Posterior vena cava (tissue), 2 donors: ENCODE measurements around the gene CMTM4. TPM values are rescaled to one million over a fixed set of nuclear protein-coding genes. Genes with fewer than 3 reads are reported as not detected.
"Not testable (repeated sequence)": the region's sequence is repeated elsewhere in the genome, so short reads cannot be mapped to it uniquely, and the experiment has no call there.

ENCODE experiments used
- DNase-seq: peaks from one replicate; pipeline ENCODE4 v3.0.0-alpha.2; 2020; ENCODE audit warnings: low spot score
- intact Hi-C, 2 donors: fragments of 100-400 bp; cut with DNase I; formaldehyde crosslinking; loops; one replicate each; pipeline versions ENCODE4 v1.14.1 to v1.14.2; 2022 to 2023
- total RNA-seq, 2 donors: library from RNA; stranded (reverse); fragmentation: NEBNext Ultra II Directional; extraction: Animal tissue kit (Norgen Biotek cat#: 25700); gene quantifications; one replicate each; pipeline ENCODE4 v1.2.1, GENCODE V29; 2021
- donor health status: DM: yes; HTN: yes; CAD: no.
- donor health status: DM: yes; HTN: yes; CAD: no.

The CMTM4 gene
- total RNA-seq, 2 donors from 2014 or later: 14.8 to 15.0 TPM

DNA sequence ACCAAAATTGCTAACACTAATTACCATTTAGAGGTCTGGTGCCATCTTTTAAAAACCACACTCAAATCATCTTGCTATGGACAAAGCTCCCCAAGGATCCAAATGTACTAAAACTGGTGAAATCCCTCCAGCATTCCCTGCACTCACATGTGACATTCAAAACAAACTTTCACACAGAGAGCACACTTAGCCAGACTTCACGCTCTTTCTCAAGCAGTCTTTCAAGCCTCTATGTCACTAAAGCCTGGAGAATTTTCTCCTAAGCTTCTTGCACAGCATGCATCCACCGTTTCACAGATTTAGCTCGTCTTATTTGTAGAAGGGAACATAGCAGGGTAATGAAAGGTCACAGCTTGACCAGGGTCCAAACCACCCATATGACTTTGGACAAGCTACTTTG, 72.8 kb downstream of the CMTM4 start:
- intact Hi-C loops: no loop called here
- no peak for DNase-seq

DNA sequence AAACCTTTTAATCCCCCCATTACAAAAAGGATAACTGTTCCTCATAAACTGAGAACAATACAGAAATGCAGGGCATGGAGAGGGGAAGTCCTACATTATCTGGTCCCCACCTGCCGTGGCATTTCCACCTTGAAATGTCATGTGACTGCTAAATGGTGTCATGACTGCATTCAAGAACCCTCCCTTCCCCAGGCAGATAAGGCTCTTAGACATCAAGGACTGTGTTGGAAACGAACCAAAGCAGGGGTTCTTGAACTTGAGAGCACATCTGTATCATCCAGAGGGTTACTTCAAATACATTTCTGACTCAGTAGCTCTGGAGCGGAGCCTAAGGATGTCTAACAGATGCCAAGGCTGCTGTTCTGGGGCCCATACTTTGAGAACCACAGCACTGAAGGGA, 73.7 kb downstream of the CMTM4 start:
- no peak for DNase-seq
- intact Hi-C loops: no loop called here

DNA sequence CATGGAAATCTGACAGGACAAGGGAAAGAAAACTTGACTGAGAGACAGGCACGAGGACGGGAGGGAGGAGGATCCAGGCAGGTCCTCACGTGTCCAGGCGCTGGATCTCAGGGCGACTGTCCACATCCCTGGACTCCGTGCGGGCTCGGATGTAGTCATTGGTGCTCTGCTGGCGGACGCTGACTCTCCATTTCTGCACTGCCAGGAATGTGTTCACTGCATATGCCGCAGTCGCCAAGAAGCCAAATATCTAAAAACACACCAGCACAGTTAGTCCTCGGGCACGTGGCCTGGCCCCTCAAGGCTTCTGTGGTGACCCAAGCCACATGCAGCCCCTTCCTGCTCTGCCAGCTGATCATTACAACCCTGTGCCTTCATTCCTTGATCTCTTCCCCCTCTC, 74.6 kb downstream of the CMTM4 start:
- intact Hi-C loops: no loop called here
- peak; percentile 62 for DNase-seq

DNA sequence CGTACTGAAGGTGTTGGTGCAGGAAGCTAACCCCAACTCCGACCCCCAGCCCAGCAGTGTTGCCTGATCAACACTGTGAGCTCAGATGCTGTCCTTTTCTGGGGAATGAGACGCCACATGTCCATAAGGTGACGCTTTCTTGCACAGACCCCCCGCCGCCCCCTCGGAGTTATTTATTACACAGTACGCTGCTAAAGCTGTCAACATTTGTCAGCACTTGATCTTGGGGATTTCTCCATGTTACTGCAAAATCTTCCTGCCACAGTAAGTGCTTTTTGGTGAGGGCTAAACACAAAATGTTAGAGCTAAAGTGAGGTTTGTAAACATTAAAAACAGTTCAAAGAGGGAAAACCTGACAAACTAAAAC, 76.1 kb downstream of the CMTM4 start:
- intact Hi-C loops: no loop called here
- peak; percentile 42 for DNase-seq

DNA sequence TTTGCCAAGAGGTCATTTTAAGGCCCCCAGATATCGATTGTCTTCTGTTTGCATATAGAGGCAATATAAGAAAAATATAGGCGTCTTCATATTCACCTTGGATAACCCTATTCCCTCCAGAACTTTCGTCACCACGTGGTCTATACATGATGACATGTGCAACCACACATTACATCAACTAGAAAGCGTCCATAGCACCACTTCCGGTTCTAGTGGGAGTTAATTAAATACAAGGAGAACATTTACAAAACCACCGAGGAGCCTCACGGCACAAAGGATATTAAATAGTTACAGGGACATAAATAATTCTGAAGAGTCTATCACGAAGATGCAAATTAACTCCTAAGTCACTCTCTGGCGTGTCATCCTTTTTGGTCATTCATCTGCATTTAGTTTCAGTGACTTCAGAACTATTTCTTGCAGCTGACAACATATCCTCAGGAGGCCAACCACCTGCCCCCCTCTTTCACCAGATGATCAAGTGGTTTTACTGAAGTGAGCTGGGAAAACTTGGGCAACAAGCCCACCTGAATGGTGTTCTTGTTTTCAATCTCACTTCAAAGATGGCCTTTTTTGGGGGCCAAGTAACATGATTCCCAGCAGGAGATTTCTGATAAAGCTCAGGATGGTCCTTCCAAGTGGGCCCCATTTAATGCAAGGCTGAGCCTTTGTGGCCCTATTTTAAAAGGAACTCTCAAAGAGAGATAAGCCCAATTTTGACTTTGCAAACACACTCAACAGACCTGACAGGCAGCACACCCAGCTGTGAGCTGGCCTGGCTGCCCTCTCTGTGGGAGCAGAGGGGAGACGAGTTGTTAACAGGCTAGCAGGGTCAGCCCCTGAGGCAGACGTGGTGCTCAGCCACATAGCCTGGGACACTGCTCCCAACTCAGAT, 76.8 kb downstream of the CMTM4 start:
- DNase-seq: peak; percentile 0
- intact Hi-C loops: no loop called here

DNA sequence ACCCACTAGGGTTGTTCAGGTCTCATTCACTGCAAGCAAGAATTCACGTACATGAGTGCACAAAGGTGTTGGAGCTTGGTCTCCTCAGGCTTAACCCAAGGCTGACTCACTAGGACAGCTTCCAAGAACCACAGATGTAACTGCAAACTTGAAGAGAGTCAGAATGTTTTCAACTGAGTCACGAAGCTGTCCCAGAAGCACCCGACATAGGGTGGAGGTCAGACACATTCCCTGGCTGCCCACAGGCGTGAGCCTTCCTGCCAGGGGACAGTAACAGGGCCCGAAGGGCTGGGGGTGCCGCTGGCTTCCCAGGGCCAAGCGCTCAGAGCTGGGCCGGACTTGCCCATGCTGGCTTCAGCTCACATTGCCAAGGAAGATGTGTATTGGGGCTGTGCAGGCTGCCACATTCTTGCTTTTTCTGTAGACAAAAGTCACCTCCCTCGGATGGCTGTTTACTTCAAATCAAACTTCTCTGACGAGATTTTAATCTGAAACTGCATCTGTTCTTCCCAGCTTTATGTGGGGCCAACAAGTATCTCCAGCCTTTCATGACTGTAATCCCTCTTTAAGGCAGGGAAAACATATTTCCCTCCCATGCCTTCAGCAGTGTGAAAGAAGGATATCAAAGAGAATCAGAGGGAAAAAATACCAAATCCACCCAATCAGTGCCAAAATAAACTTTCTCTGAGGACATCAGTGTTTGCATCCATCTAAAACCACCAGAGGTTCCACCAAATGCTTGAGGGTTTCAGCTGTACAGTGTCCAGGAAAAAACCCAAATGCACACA, 77.8 kb downstream of the CMTM4 start:
- intact Hi-C loops: no loop called here
- DNase-seq: peak; percentile 80

DNA sequence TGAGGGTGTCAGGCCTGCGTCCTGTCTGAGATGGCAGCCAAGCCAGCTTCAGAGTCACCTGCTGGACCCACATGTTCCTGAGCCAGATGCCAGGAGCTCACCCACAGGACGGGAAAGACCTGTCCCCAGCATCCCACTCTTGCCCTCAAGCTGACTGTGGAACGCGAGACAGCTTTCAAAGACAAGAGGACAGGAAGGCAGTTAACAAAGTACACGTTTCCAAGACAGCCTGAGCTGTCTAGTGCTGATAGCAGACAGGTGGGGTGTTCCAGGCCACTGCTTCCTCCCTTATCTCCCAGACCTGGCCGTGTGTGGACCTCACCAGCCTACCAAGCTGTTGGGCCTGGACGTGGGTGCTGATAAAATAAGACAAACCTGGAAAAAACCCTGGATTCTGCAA, 78.8 kb downstream of the CMTM4 start:
- peak; percentile 55 for DNase-seq
- intact Hi-C loops: no loop called here

DNA sequence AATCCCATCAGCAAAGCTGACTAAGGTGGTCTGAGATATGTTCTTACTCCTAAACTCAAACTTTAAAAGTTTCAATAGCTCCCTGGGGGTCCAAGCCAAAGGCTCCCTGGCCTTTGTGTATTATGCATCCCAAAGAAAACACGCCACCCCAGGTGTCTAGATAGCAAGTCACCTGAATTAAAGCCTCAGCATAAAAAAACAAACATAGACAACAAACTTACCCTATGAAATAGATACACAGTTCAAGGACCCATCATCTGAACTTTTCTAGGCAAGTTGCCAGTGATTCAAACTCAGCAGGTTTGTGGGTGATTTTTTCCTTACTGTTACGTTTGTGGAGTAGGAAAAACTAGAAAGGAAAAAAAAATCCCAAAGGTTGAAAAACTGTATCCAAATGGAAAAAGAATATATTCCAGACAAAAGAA, 79.5 kb downstream of the CMTM4 start:
- intact Hi-C loops: no loop called here

DNA sequence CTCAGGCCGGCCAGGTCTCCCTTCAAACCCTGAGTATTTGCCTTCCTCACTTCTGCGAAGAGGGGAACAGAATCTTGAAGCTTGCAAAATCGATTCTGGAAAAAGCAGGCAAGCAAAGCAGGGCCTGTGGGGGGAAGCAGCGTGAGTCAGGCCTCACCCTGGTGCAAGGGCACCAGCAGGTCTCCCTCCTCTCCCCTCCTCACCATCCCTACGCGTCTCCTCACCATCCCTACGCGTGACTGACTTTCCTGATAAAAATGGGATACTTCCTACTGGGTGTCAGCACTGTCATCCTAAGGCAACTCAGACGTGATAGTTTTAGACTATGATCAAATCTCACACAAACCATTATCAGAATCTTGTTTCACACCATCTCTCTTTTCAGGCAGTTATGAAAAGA, 80.0 kb downstream of the CMTM4 start:
- intact Hi-C loops: no loop called here
- peak; percentile 28 for DNase-seq

More for the DNA sequence above, 79.5 kb downstream of the CMTM4 start:
- no peak for DNase-seq

DNA sequence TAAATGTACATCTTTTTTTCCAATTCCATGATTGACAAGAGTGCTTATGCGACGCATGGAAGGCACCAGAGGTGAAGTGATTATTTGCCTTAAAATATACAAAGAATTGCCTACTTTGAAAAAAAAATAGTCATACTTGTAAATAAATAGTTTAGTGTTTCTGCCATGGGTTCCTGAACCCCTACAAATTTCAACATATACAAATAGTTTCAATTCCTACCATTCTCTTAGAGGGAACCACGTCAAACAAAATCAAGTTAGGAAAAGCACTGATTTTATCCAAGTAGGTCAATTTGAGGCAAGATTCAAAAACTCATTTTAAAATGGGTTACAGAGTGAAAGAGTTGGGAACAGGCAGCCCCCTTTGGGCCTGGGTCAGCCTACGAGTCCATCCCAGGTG, 80.4 kb downstream of the CMTM4 start:
- DNase-seq: no peak
- intact Hi-C loops: no loop called here

DNA sequence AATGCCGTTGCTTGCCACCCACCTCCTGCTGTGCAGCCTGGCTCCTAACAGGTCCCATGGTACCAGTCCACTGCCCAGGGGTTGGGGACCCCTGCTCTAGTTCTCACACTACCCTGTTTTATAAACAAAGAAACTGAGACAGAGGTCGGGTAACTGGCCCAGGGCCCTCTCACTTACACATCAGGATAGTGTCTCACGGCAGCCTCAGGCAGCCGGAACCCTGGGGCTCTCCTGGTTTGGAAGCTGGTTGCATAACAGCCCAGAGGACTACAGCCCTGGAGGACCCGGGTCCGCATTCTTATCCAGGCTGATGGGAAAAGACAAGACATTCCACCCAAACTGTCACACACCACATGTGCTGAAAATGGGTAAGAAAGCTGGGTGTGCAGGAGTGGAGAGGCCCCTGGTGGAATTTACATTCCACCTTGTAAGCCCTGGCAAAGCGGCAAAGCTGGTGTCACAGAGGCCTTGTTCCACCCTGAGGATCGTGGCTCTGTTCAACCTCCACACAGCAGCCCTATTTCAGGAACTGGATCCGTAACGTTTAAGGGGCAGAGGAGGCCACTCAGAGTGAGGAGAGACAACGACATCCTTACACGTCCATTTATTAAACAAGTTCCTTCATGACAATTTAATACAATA, 82.3 kb downstream of the CMTM4 start:
- DNase-seq: peak; percentile 60
- intact Hi-C loops: no loop called here

DNA sequence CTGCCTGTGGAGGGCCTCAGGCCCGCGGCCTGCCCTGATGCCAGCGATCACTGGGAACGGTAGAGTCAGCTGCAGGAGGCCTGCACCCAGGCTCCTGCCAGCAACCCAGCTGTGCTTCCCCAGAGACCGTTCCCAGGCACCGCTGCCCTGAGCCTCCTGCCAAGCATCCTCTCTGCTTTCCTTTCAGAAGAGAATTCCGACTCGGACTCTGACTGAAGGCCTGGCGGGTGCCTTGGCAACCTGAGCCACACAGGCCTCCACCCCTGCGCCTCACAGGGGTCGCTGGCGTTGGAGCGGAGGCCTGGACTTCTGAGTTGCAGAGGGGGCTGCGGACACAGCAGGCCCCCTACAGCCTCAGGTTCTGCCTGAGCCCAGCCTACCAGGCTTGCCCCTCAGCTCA, 84.1 kb downstream of the CMTM4 start:
- intact Hi-C loops: no loop called here
- peak; percentile 65 for DNase-seq

DNA sequence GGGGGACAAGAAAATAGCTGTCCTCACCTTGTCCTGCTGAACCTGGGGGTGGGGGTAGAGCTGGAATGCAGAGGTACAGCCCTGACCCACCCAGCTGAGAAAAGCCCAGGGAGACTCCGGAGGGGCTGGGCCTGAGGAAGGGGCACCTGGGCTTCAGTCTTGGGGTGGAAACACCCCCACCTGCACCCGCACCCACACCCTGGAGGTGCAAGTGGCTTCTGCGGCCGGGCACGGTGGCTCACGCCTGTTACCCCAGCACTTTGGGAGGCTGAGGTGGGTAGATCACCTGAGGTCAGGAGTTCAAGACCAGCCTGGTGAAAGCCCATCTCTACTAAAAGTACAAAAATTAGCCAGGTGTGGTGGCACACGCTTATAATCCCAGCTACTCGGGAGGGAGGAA, 84.6 kb downstream of the CMTM4 start:
- intact Hi-C loops: not testable (repeated sequence)
- DNase-seq: peak; percentile 76

DNA sequence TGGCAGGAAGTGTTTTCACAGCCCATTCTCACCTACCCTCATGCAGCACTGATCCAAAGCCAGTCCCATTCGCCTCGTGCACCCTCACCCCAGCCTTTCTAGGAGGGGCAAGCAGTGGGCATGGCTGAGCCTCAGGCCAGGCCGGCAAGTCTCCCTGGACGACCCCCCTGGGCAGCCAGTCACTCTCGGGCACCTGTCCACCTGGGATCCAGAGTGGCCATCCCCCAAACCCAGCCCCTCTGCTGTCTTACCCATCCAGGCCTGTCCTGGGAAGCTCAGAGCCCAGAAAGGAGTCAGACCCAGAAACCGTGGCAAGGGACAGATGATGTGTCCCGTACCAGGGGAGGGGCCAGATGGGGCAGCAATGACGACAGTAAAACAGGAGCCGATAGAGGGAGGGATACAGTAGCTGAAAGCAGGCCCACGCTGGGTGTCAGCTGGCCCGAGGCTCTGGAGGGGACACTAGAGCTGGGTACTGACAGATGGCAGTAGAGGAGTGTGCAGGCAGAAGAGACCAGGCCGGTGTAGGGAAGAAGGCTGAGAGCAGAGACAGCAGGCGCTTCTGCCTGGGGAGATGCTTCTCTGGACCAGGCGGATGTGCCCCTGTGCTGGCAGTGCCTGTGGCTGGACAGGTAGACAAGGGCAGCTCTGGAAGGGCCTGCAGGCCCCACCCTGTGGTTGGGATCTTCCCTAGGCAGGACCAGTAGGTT, 86.3 kb downstream of the CMTM4 start:
- DNase-seq: peak; percentile 63
- intact Hi-C loops: no loop called here

DNA sequence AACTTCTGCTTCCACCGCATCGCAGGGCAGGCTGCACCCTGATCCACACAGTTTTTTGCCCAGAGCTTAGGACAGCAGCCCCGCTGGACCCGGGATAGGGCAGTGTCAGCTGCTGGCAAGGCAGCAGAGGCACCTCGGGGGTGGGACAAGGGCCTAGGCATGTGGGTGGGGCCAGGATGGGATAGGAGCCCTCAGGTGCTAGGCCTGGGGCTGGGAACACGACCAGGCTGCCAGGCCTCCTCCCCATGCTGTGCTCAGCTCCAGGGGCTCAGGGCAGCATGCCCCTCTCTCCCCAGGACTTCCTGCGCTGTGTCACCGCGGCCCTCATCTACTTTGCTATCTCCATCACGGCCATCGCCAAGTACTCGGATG, 87.4 kb downstream of the CMTM4 start:
- intact Hi-C loops: loop anchor here (5.0 to 10.0 kb wide), 4 partner anchors 192 to 266 kb away; no protein-coding TSS in a partner anchor

DNA sequence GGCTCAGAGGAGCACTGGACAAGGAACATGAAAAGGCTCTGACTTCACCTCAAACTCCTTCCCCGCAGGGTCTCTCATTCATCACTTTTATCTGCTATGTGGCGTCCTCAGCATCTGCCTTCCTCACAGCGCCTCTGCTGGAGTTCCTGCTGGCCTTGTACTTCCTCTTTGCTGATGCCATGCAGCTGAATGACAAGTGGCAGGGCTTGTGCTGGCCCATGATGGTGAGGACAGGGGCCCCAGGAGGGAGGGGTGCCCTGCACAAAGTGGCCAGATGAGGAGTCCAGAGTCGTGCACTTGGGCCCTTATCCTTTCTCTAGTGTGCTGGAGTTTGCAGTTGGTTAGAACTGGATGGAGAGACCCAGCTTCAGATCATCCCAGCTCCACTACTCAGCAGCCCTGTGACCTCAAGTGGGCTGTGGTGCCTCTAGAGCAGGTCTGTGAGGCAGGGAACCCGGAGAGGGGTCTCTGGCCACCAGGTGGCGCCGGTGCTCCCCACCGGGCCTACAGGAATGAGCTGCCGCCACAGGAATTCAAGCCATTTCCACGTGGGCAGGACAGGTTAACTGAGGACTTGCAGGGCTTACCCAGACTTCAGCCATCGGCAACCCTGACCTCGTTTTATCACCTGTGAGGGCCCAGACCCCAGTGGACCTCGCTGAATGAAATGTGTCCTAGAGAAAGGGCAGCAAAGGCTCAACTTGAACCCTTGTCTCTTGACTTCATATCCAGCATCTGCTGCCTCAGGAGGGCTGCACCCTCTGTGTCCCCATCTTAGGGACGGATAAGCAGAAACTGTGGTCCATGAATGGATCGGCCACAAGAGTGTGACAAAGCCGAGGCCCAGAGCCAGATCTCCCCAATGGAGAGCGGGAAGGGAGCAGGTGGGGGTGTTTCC, 88.1 kb downstream of the CMTM4 start:
- DNase-seq: peak; percentile 94
- intact Hi-C loops: loop anchor here (5.0 to 10.0 kb wide), 4 partner anchors 191 to 266 kb away; no protein-coding TSS in a partner anchor

More for the DNA sequence above, 87.4 kb downstream of the CMTM4 start:
- DNase-seq: no peak

DNA sequence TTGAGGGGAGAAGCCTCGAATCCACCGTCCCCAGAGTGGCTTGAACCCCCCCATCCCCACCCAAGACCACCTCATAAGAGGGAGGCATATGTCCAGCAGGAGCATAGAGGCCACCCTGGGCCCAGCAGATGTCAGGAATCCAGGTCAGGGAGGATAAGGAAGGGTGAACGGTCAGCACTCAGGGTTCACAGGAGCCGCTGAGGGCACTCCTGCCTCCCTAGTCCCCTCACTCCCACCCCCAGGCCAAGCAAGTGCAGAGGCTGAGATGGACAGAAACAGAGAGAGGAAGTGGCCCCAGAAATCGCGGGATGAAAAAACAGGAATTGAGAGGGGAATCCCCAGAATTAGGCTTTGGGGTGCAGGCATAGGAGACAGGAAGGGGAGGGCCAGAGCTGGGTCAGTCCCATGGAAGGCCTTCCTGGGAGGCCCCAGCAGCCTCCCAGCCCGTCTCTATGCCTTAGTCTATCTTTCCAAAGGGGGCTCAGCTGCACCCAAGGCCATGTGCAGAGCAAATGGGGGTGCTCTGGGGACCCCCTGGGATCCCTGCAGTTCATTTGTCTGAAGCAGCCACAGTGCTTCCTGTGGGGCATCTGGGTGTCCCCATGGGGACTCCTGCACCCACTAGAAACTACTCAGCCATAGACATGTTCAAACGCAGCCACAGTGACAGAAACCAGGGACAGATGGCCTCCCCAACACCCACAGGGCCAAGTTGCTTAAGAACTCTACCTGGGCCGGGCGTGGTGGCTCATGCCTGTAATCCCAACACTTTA, 90.4 kb downstream of the CMTM4 start:
- DNase-seq: no peak
- intact Hi-C loops: loop anchor here (5.0 to 10.0 kb wide), 4 partner anchors 189 to 269 kb away; no protein-coding TSS in a partner anchor
